Mesenchymal stem cell (in vitro differentiated cells and primary cell): ENCODE results near the gene TMEM185B.
"Not testable (repeated sequence)": the region's sequence is repeated elsewhere in the genome, so short reads cannot be mapped to it uniquely, and the experiment has no call there.

Source experiments
- DNase-seq: peaks from one replicate; pipeline ENCODE4 v3.0.0-alpha.2; 2013
- H2AFZ ChIP-seq: one replicate; pipeline ENCODE4 v1.6.1; 2013; ENCODE audit warnings: low read depth, mild to moderate bottlenecking, control low read depth, inconsistent platforms, low read length, moderate library complexity
- H2AK5ac ChIP-seq: 2 replicates; pipeline ENCODE4 v1.6.1; 2013; ENCODE audit warnings: low read length, moderate library complexity, mild to moderate bottlenecking, inconsistent platforms; ENCODE audit not compliant: severe bottlenecking
- H2BK120ac ChIP-seq: one replicate; pipeline ENCODE4 v1.6.1; 2013; ENCODE audit warnings: low read depth, mild to moderate bottlenecking, inconsistent platforms, low read length, moderate library complexity
- H2BK12ac ChIP-seq, 2 experiments: one replicate each; pipeline ENCODE4 v1.6.1; 2013; ENCODE audit warnings: inconsistent platforms in 2 of 2, low read length in 2 of 2, mild to moderate bottlenecking in 2 of 2, moderate library complexity in 2 of 2, control low read depth in 1 of 2
- H2BK15ac ChIP-seq: one replicate; pipeline ENCODE4 v1.6.1; 2013; ENCODE audit warnings: mild to moderate bottlenecking, low read depth, inconsistent platforms; ENCODE audit not compliant: poor library complexity, severe bottlenecking
- H2BK5ac ChIP-seq: 2 replicates; pipeline ENCODE4 v1.6.1; 2013; ENCODE audit warnings: low read depth, mild to moderate bottlenecking, low read length, control low read depth, inconsistent platforms; ENCODE audit not compliant: poor library complexity, severe bottlenecking
- H3K14ac ChIP-seq, 2 experiments: one replicate each; pipeline ENCODE4 v1.6.1; 2013; ENCODE audit warnings: inconsistent platforms in 2 of 2, low read length in 2 of 2, control low read depth in 1 of 2, mild to moderate bottlenecking in 1 of 2, moderate library complexity in 1 of 2
- H3K18ac ChIP-seq, 2 experiments: one replicate each; pipeline ENCODE4 v1.6.1; 2013; ENCODE audit warnings: inconsistent platforms in 2 of 2, low read length in 2 of 2, control low read depth in 1 of 2, low read depth in 1 of 2, mild to moderate bottlenecking in 1 of 2
- H3K23ac ChIP-seq, 2 experiments: one replicate each; pipeline ENCODE4 v1.6.1; 2013; ENCODE audit warnings: inconsistent platforms in 2 of 2, low read length in 2 of 2, mild to moderate bottlenecking in 2 of 2, moderate library complexity in 2 of 2, control low read depth in 1 of 2
- H3K27ac ChIP-seq: 2 replicates; pipeline ENCODE4 v1.5.1; 2013; ENCODE audit warnings: mild to moderate bottlenecking, moderate library complexity, low read length, control low read depth, inconsistent platforms; ENCODE audit not compliant: poor library complexity, severe bottlenecking
- H3K27me3 ChIP-seq, 2 experiments: 2 replicates each; pipeline versions ENCODE4 v1.6.1 to v1.7.0; 2013; ENCODE audit warnings: low read length in 2 of 2, mild to moderate bottlenecking in 2 of 2, moderate library complexity in 2 of 2, control low read depth in 1 of 2, inconsistent platforms in 1 of 2; ENCODE audit not compliant: control insufficient read depth in 1 of 2, insufficient read depth in 1 of 2
- H3K36me3 ChIP-seq, 2 experiments: 2 replicates each; pipeline versions ENCODE4 v1.6.1 to v1.7.0; 2013; ENCODE audit warnings: low read length in 2 of 2, control low read depth in 1 of 2, inconsistent platforms in 1 of 2, low read depth in 1 of 2, mild to moderate bottlenecking in 1 of 2; ENCODE audit not compliant: insufficient read depth in 2 of 2, control insufficient read depth in 1 of 2
- H3K4ac ChIP-seq, 2 experiments: one replicate each; pipeline ENCODE4 v1.6.1; 2013; ENCODE audit warnings: inconsistent platforms in 2 of 2, low read length in 2 of 2, mild to moderate bottlenecking in 2 of 2, moderate library complexity in 2 of 2, control low read depth in 1 of 2, low read depth in 1 of 2
- H3K4me1 ChIP-seq: 2 replicates; pipeline ENCODE4 v1.6.1; 2013; ENCODE audit warnings: low read depth, low read length, control low read depth; ENCODE audit not compliant: control insufficient read depth, insufficient read depth
- H3K4me2 ChIP-seq: 2 replicates; pipeline ENCODE4 v1.6.1; 2013; ENCODE audit warnings: low read length, mild to moderate bottlenecking, inconsistent platforms; ENCODE audit not compliant: poor library complexity, severe bottlenecking
- H3K4me3 ChIP-seq, 2 experiments: 2 replicates each; pipeline versions ENCODE4 v1.5.1 to v1.7.0; 2013; ENCODE audit warnings: low read length in 2 of 2, mild to moderate bottlenecking in 2 of 2, control low read depth in 1 of 2, low read depth in 1 of 2; ENCODE audit not compliant: insufficient read depth in 1 of 2
- H3K79me1 ChIP-seq: replicated peaks from 2 replicates; pipeline ENCODE4 v1.6.1; 2013; ENCODE audit warnings: mild to moderate bottlenecking, control low read depth, low read length, inconsistent platforms; ENCODE audit not compliant: poor library complexity, severe bottlenecking
- H3K9ac ChIP-seq: 2 replicates; pipeline ENCODE4 v1.7.0; 2013; ENCODE audit warnings: mild to moderate bottlenecking, low read length, moderate library complexity
- H3K9me3 ChIP-seq: 2 replicates; pipeline ENCODE4 v1.7.0; 2013; ENCODE audit warnings: mild to moderate bottlenecking, low read length; ENCODE audit not compliant: control insufficient read depth
- H4K8ac ChIP-seq: one replicate; pipeline ENCODE4 v1.6.1; 2013; ENCODE audit warnings: inconsistent platforms, mild to moderate bottlenecking, low read length, moderate library complexity
- H4K91ac ChIP-seq: one replicate; pipeline ENCODE4 v1.6.1; 2013; ENCODE audit warnings: mild to moderate bottlenecking, low read length, inconsistent platforms
- WGBS: methylation state at CpG from one replicate; pipeline ENCODE4 v1.1.7; 2013; ENCODE audit warnings: mixed read lengths; 5-methylcytosine and 5-hydroxymethylcytosine counted together

TMEM185B gene

DNA sequence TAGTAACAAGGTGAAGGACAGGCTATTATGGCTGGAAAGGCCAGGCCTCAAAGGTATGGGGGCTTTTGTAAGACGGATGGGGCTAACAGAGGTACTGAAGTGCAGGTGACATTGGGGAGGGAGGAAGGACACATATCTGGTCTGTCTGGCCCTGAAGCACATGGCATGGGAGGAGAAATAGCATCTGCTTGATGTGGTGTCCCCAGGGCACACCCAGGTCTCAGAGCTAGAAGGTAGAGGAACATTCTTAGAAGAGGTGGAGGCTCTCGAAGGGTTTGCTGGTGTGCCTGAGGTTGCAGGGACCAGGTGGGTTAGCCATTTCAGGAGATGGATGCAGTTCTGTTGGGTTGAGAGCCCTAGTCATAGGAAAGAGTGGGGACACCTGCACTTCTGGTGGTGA is 39.0 kb upstream of the TMEM185B start:
- H3K18ac ChIP-seq = no peak overlapping the region
- no peak overlapping the region for H3K4me2 ChIP-seq
- no peak overlapping the region for H2BK120ac ChIP-seq
- H2BK15ac ChIP-seq = no peak overlapping the region
- WGBS = 74% methylated on average over 2 of the region's 2 CpGs
- peaks cover 5% of the 10 kb centered on the region for H3K4me1 ChIP-seq
- no peak overlapping the region for H4K8ac ChIP-seq
- H3K79me1 ChIP-seq = peaks cover 31% of the 10 kb centered on the region
- no peak overlapping the region for H4K91ac ChIP-seq
- no peak overlapping the region for H3K14ac ChIP-seq
- no peak overlapping the region for H2AK5ac ChIP-seq
- H3K23ac ChIP-seq = no peak overlapping the region
- no peak overlapping the region for H3K4ac ChIP-seq
- H3K27ac ChIP-seq = no peak overlapping the region
- H2BK12ac ChIP-seq = no peak overlapping the region
- H3K27me3 ChIP-seq = no peaks in the 10 kb centered on the region
- peak overlapping the region; percentile 9 for H3K9ac ChIP-seq
- no peak for DNase-seq
- H2BK5ac ChIP-seq = no peak overlapping the region
- H3K4me3 ChIP-seq = no peak overlapping the region
- H3K36me3 ChIP-seq = peaks cover 8 to 11% of the 10 kb centered on the region in 2 experiments
- H2AFZ ChIP-seq = no peak overlapping the region
- no peaks in the 10 kb centered on the region for H3K9me3 ChIP-seq

DNA sequence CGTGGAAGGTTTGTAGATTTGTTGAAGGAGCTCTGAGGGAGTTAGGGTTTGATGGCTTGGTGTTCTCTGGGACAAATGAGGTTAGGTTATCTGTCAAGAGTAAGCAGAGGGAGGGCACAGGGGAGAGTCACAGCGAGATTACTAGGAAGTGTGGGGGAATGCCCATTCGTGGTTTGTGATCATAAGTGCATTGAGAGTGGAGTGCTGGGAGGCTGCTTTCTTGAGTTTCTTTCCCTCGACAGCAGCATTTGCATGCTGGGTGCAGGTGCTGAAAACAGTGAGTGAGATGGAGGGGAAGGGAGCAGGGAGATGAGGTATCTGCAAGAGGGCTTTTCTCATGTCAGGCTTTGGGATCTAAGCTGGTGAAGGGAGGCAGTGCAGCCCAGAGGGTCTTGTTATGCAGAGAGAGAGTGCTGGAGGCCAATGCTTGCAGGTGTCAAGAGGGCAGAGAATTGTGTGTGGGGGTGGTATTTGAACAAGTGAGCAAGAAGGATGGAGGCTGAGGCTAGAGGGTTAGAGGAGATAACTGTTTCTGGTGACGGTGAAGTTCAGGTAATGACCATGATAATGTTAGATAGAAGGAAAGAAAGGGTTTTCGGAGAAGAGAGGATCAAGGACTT is 38.3 kb upstream of the TMEM185B start:
- Histone ChIP-seq H2BK120ac (no peak overlapping the region), H3K27me3 (no peaks in the 10 kb centered on the region), H3K4me2 (no peak overlapping the region), H3K9me3 (no peaks in the 10 kb centered on the region), H3K27ac (no peak overlapping the region), H3K9ac (no peak overlapping the region), H2BK12ac (no peak overlapping the region), H2BK15ac (no peak overlapping the region), H4K8ac (no peak overlapping the region), H2AK5ac (no peak overlapping the region), H3K4ac (no peak overlapping the region), H2AFZ (no peak overlapping the region), H3K36me3 (peaks cover 8 to 11% of the 10 kb centered on the region in 2 experiments), H2BK5ac (no peak overlapping the region), H3K14ac (no peak overlapping the region), H3K79me1 (peaks cover 27% of the 10 kb centered on the region), H4K91ac (no peak overlapping the region), H3K23ac (no peak overlapping the region), H3K18ac (no peak overlapping the region), H3K4me3 (no peak overlapping the region), H3K4me1 (peaks cover 2% of the 10 kb centered on the region)
- no peak for DNase-seq
- 81% methylated on average over 6 of the region's 6 CpGs for WGBS

DNA sequence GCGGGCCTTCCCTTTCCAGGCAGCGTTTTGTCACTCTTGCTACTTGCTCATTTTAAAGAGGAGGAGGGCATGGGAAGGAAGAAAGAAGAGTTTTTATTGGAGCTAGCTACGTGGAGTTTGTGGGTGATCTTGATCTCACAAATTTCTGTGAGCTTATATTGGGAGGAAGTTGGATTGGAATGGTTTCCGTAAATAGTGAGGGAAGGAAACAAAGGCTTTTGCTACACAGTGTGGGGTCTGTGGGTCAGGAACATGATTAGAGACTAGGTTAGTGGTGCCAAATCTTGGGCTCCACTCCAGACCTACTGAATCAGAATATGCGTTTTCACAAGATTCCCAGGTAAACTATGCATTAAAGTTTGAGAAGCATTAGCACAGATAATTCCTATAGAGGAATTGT is 37.5 kb upstream of the TMEM185B start:
- no peak for DNase-seq
- H2BK12ac ChIP-seq = no peak overlapping the region
- H4K91ac ChIP-seq = no peak overlapping the region
- H3K4me1 ChIP-seq = peaks cover 4% of the 10 kb centered on the region
- H2BK120ac ChIP-seq = no peak overlapping the region
- H3K4ac ChIP-seq = no peak overlapping the region
- H3K36me3 ChIP-seq = peaks cover 8 to 11% of the 10 kb centered on the region in 2 experiments
- no peak overlapping the region for H2AK5ac ChIP-seq
- H3K9me3 ChIP-seq = no peaks in the 10 kb centered on the region
- H3K14ac ChIP-seq = no peak overlapping the region
- H2AFZ ChIP-seq = no peak overlapping the region
- H3K4me2 ChIP-seq = no peak overlapping the region
- no peak overlapping the region for H3K4me3 ChIP-seq
- WGBS = 99% methylated on average over 5 of the region's 5 CpGs
- no peak overlapping the region for H3K27ac ChIP-seq
- no peak overlapping the region for H3K18ac ChIP-seq
- H3K27me3 ChIP-seq = no peaks in the 10 kb centered on the region
- no peak overlapping the region for H3K9ac ChIP-seq
- H2BK5ac ChIP-seq = no peak overlapping the region
- H2BK15ac ChIP-seq = no peak overlapping the region
- no peak overlapping the region for H3K23ac ChIP-seq
- H4K8ac ChIP-seq = no peak overlapping the region
- peaks cover 29% of the 10 kb centered on the region for H3K79me1 ChIP-seq

- not testable (repeated sequence) for H3K14ac ChIP-seq, H3K27me3 ChIP-seq, H3K23ac ChIP-seq, H2BK120ac ChIP-seq, H2AFZ ChIP-seq, H3K9me3 ChIP-seq, H3K9ac ChIP-seq, H2AK5ac ChIP-seq, H4K8ac ChIP-seq, H3K4me2 ChIP-seq, H4K91ac ChIP-seq, DNase-seq, H3K4me1 ChIP-seq, H3K27ac ChIP-seq, H2BK5ac ChIP-seq, H3K36me3 ChIP-seq, H3K4me3 ChIP-seq, H3K18ac ChIP-seq, H2BK12ac ChIP-seq, H2BK15ac ChIP-seq, H3K4ac ChIP-seq
- H3K79me1 ChIP-seq = peaks cover 29% of the 10 kb centered on the region
- WGBS = 94% methylated on average over 4 of the region's 15 CpGs
Observed at GRCh38 chr2:120259939-120260338, 36.7 kb upstream of the TMEM185B start.
